Psoas muscle (tissue), 8 donors: ENCODE results near the gene NMRK2. TPM values are rescaled to one million over a fixed set of nuclear protein-coding genes. Genes with fewer than 3 reads are reported as not detected.
"Not testable (repeated sequence)": the region's sequence is repeated elsewhere in the genome, so short reads cannot be mapped to it uniquely, and the experiment has no call there.

Source experiments
- ATAC-seq, 4 donors: fragments of 200-7000 bp; cut with Tn5 transposase; one replicate each; pipeline ENCODE4 v1.9.1; 2020; ENCODE audit warnings: moderate library complexity in 3 of 4, mild to moderate bottlenecking in 2 of 4
- DNase-seq, 2 donors: peaks; one replicate each; pipeline ENCODE4 v3.0.0-alpha.2; 2020
- H3K27ac ChIP-seq: fragments of 200-600 bp; one replicate; pipeline ENCODE4 v1.8.0; 2022
- H3K27me3 ChIP-seq, 3 donors: fragments of 200-600 bp in 1 of 3; one replicate each; pipeline versions ENCODE4 v1.6.1 to v1.8.0; 2013 to 2022; ENCODE audit warnings: low read length in 2 of 3, mild to moderate bottlenecking in 2 of 3, moderate library complexity in 1 of 3; ENCODE audit not compliant: insufficient read depth in 3 of 3
- H3K36me3 ChIP-seq, 2 donors: fragments of 200-600 bp in 1 of 2; one replicate each; pipeline versions ENCODE4 v1.6.1 to v1.8.0; 2013 to 2022; ENCODE audit warnings: low read depth in 1 of 2, mild to moderate bottlenecking in 1 of 2, moderate library complexity in 1 of 2; ENCODE audit not compliant: insufficient read depth in 1 of 2
- H3K4me1 ChIP-seq: fragments of 200-600 bp; one replicate; pipeline ENCODE4 v1.8.0; 2022
- H3K4me3 ChIP-seq: fragments of 200-600 bp; one replicate; pipeline ENCODE4 v1.8.0; 2022; ENCODE audit warnings: mild to moderate bottlenecking
- H3K9me3 ChIP-seq: fragments of 200-600 bp; one replicate; pipeline ENCODE4 v1.8.0; 2022
- CTCF ChIP-seq: fragments of 200-600 bp; IDR thresholded peaks from one replicate; pipeline ENCODE4 v1.8.0; 2022; ENCODE audit warnings: antibody characterized with exemption
- whole genome bisulfite sequencing, 3 donors: extraction: QIAGEN DNeasy Blood & Tissue Kit; methylation state at CpG; one replicate each; pipeline versions ENCODE4 v1.1.6 to v1.1.7; 2013; 5-methylcytosine and 5-hydroxymethylcytosine counted together
- intact Hi-C, 2 donors: fragments of 100-400 bp; cut with DNase I; formaldehyde crosslinking; loops; one replicate each; pipeline versions ENCODE4 v1.11.0 to v1.14.2; 2022
- polyA plus RNA-seq, 3 donors: library from polyadenylated mRNA; stranded (reverse); fragments of 200-250 nt; gene quantifications; one replicate each; pipeline ENCODE4 v1.2.3, GENCODE V29; 2013
- total RNA-seq, 4 donors: library from RNA; stranded (reverse); fragmentation: NEBNext Ultra II Directional in 2 of 4; extraction: Animal tissue kit (Norgen Biotek cat#: 25700) in 2 of 4; gene quantifications; one replicate each; pipeline versions ENCODE4 v1.2.1 to v1.2.4, GENCODE V29; 2021 to 2023
- donor health status: healthy with polysubstance abuse.
- donor health status: DM: no; HTN: no; CAD: no; lungs with moderate emphysema.
- donor health status: Bipolar disorder and iron deficiency.
- donor health status: healthy.
- donor health status: DM: yes; HTN: yes; CAD: no.
- donor health status: DM: no; HTN: no; CAD: no.
- donor health status: DM: no; HTN: no; CAD: no.
- donor health status: DM: yes; HTN: yes; CAD: no.

NMRK2 gene
- total and polyA plus RNA-seq, 7 donors, result 9.0 to 755 (median 94.5) TPM

DNA sequence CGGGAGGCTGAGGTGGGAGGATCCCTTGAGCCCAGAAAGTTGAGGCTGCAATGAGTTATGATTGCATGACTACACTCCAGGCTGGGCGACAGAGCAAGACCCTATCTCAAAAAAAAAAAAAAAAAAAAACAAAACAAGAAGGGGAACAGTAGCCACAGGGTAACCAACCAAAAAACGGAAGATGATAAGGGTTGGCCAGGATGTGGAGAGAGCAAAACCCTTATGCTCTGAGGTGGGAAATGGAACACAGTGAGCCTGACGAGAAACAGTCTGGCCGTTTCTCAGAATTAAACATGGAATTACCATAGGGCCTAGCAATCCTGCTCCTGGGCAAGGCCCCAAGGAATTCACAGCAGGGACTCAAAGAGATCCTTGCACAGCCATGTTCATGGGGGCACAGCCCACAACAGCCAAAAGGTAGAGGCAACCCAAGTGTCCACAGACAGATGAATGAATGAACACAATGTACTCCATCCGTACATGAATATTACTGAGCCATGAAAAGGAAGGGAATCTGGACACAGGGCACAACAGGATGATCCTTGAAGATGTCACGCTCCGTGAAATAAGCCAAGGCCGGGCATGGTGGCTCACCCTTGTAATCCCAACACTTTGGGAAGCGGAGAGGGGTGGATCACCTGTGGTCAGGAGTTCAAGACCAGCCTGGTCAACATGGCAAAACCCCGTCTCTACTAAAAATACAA, 11.3 kb downstream of the NMRK2 start:
- Histone ChIP-seq H3K4me1 (peaks cover 14% of the 10 kb centered on the region), H3K27me3 (peaks cover 0 to 3% (median 0%) of the 10 kb centered on the region in 3 donors), H3K36me3 (no peaks in the 10 kb centered on the region), H3K9me3 (no peaks in the 10 kb centered on the region), H3K4me3 (no peak overlapping the region), H3K27ac (peak overlapping the region; percentile 99)
- TF ChIP-seq CTCF, result no peak
- intact Hi-C loops, result loop anchor here in 1 of 2 donors (2.0 kb wide), 1 partner anchor 19 kb away; no protein-coding TSS in a partner anchor
- WGBS, 3 donors, result 45 to 69% (median 50%) methylated on average over 11 of the region's 11 CpGs
- ATAC-seq (peak in 1 of 4 donors; percentile 2), DNase-seq (no peak)

DNA sequence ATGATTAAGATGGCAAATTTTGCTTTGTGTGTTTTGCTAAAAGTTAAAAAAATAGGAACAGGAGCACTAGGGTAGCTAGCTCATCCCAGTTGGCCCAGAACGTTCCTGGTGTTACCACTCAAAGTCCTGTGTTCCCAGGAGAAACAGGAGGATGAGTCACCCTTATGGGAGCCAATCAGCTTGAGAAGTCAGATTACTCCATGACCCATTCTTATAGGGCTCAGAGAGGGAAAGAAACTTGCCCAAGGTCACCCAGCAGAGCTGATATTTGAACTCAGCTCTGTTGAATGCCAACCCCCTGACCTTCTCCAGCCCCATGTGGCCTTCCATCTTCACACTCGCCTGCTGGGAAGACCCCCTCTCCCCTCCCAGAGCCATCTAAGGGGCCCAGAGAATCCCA, 13.0 kb downstream of the NMRK2 start:
- peak overlapping the region; percentile 99 for H3K27ac ChIP-seq
- intact Hi-C loops, result loop anchor here in 1 of 2 donors (2.0 kb wide), 1 partner anchor 21 kb away; no protein-coding TSS in a partner anchor

GRCh38 chr19:3947316-3947933, 14.6 kb downstream of the NMRK2 start:
- H3K27me3 ChIP-seq, DNase-seq, H3K36me3 ChIP-seq, H3K9me3 ChIP-seq, intact Hi-C loops, ATAC-seq, H3K4me3 ChIP-seq: not testable (repeated sequence)
- peaks cover 26% of the 10 kb centered on the region for H3K4me1 ChIP-seq
- peak overlapping the region; percentile 99 for H3K27ac ChIP-seq
- 73 to 82% (median 74%) methylated on average over 15 of the region's 15 CpGs for WGBS, 3 donors

More for the DNA sequence above, 13.0 kb downstream of the NMRK2 start:
- WGBS, 3 donors, result 31 to 40% (median 40%) methylated on average over 2 of the region's 2 CpGs
- Histone ChIP-seq H3K4me3 (no peak overlapping the region), H3K9me3 (no peaks in the 10 kb centered on the region), H3K27me3 (no peaks in the 10 kb centered on the region), H3K36me3 (no peaks in the 10 kb centered on the region), H3K4me1 (peaks cover 16% of the 10 kb centered on the region)
- DNase-seq (no peak), ATAC-seq (peak in 3 of 4 donors; percentile 13 to 40 (median 21))
- TF ChIP-seq CTCF, result no peak

DNA sequence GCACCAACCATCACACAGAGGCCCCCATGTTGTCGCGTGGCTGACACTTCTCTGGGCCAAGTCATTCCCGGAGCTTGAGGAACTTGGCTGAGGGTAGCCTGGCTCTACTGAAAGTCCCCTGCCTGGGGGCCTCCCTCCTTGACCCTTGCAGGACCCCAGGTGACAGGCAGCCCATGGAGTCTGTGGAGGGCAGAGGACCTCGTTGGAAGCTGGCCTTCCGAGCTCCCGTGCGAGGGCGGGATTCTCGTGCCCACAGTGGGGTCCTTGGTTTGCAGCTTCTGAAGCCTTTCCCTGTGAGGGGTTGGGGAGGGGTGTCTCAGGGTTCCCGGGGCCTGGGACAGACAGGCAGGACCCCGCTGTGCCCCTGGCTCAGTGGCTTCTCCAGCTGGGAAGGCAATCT, 16.4 kb downstream of the NMRK2 start:
- H3K36me3 ChIP-seq, result no peaks in the 10 kb centered on the region
- no peaks in the 10 kb centered on the region for H3K9me3 ChIP-seq
- 38 to 51% (median 47%) methylated on average over 11 of the region's 11 CpGs for WGBS, 3 donors
- H3K27ac ChIP-seq, result peak overlapping the region; percentile 99
- intact Hi-C loops, result no loop called here
- DNase-seq, result no peak
- H3K4me3 ChIP-seq, result peak overlapping the region; percentile 84
- H3K4me1 ChIP-seq, result peaks cover 36% of the 10 kb centered on the region
- no peak for TF ChIP-seq CTCF
- no peaks in the 10 kb centered on the region for H3K27me3 ChIP-seq
- ATAC-seq, result no peak
